HG02840 (cell line): ENCODE measurements around the gene SYNE2.
"Not testable (repeated sequence)": the region's sequence is repeated elsewhere in the genome, so short reads cannot be mapped to it uniquely, and the experiment has no call there.

Source experiments
- ATAC-seq: cut with Tn5 transposase; IDR thresholded peaks from one replicate; pipeline ENCODE4 v1.9.1; 2021; ENCODE audit warnings: mild to moderate bottlenecking, moderate library complexity, moderate number of reproducible peaks; ENCODE audit not compliant: unreplicated experiment, low FRiP score

The SYNE2 gene

DNA sequence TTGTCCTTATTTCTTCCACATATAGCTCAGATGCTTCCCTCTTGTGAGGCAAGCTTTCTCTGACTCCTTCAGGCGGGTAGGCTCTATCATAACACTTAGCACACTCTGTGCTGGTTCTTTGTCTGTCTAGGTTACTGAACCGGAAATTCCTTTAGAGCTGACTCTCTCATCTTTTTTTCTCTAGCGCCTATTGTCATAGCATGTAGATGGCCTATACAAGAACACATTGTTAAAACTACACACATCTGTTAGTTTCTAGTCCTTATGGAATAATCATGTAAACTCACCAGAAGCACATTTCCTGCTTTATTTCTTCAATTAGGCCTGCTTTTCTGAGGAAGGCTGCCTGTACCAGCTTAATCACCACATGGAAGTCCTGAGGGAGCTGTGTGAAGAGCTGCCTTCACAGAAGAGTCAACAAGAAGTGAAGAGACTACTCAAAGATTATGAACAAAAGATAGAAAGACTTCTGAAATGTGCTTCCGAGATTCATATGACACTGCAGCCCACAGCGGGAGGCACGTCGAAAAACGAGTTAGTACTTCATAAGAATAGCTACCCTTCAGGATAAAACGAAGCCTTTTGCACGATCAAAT is 143.9 kb downstream of the SYNE2 start:
- ATAC-seq: no peak

DNA sequence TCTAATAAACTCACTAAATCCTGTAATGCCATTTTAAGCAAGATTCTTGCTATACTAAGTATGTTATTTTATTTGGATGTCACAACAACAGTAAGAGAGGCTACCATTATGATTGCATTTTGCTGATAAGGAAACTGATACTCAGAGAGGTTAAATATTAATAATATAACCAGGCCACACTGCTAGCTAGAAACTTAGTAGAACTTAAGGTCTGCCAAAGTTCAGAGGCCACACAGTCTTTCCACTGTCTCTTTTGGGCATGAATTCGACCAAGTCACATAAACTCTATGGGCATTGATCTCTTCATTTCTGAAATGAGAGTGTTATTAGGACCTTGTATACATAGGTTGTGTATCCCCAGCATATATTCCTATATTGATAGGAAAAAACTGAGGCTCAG is 147.9 kb downstream of the SYNE2 start:
- no peak for ATAC-seq

DNA sequence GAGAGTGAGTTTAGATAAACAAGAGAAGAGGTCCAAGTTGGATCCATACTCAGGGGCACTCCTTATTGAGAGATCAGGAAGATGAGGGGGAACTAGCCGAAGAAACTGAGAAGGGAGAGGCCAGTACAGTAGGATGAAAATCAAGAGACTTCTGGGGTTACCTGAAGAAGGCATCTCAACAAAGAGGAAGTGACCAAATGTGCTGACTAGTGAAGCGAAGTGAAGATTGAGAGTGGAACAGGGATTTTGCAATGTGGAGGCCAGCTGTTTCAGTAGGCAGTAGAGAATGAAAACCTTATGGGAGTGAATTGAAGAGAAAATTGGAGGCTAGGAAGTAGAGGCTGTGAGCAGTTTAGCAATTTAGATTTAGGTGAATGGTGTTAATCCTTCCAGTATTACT is 153.0 kb downstream of the SYNE2 start:
- no peak for ATAC-seq

DNA sequence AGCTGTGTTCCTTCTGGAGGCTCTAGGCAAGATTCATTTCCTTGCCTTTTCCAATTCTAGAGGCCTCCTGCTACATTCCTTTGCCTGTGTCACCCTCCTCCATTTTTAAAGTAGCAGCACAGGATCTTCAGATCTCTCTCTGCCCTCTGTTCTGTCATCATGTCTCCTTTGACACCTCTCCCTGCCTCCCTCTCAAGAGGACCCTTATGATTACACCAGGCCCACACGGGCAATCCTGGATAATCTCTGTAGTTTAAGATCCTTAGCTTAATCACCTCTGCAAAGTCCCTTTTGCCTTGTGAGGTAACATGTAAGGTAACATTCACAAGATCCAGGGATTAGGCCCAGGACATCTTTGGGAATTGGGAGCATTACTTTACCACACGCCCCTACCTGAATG is 155.2 kb downstream of the SYNE2 start:
- no peak for ATAC-seq

DNA sequence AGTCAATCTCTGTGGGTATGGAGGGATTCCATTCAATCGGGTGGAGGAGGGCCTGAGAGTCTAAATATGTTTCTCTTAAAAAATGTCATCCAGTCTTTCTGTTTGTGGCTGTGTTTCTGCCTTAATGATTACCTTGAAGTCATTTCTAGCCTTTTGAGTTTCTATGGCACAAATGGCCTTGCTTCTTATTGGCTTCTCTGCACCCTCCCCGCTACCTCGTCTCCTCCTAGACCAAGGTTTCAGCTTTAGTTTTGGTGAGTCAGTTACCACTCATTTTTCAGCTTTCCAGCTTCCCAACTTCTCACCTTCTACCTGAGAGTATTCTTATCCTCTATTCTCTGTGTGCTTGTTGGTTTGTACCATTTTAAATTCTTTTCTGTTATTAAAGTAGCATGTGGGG is 159.2 kb downstream of the SYNE2 start:
- ATAC-seq: no peak

DNA sequence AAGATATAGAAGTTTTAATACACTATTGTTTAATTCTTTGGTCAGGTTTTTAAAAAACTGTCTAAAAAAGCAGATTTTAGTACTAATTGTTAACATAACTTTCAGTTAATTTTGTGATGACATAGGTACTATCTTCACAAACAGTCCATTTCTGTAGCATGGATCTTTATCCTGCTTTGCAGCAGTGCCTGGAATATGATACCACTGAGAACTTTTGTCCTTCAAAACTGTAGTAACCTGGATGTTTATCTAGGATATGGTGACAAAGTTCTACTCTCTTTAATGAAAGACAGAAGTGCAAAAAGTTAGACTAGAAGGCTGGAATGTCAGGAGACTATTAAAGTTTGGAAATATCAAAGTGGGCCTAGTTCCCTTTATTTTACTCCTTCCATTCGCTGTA is 159.9 kb downstream of the SYNE2 start:
- ATAC-seq: no peak

DNA sequence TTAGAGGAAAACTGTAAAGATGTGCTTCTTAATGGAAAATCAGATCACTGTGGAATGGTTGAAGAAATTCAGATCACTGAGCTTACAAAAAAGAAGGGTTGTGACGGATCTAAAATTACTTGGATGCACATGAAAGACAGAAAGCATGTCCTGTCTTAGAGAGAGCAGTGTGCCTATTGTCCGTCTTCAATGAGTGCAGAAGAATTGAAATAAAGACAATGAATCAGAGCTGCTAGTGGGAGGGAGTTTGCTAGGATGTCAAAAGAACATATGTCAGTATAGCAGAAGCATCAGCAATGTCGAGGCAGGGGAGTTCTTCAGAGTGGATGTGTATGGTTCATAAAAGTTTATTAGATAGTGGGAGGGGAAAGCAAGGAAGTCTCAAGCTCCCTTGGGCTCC is 172.7 kb downstream of the SYNE2 start:
- ATAC-seq: no peak

DNA sequence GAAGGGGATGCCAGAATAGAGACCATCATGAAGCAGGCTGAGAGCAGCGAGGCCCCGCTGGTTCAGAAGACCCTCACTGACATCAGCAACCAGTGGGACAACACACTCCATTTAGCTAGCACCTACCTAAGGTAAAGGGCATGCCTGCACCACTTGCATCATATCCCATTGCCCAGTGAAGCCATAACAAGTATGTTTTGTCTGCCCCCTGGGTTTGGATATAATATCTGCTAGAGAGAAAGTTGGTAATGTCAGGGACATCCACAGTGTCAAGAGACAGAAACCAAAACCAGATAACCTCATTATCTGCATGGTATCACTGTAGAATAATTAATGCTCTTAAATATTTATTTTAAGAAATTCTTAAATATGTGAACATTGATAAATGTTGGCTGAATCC is 173.8 kb downstream of the SYNE2 start:
- ATAC-seq: no peak

DNA sequence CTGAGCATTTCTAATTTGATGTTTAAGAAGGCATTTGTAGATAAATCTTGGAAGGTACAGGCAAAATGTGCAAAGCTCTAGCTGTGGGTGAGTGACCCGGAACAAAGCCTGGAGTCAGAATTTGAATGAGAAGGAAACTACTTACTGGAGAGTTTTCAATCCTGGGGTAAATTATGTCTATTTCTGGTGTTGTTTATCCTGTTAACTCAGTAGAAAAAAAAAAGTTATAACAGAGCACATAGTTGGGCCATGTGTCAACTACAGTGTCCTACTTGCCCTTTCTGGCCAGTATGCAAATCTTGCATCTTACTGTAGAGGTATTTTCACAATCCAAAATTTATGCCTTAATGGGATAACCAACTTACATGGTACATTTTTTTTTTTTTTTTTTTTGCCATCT is 182.3 kb downstream of the SYNE2 start:
- ATAC-seq: no peak

DNA sequence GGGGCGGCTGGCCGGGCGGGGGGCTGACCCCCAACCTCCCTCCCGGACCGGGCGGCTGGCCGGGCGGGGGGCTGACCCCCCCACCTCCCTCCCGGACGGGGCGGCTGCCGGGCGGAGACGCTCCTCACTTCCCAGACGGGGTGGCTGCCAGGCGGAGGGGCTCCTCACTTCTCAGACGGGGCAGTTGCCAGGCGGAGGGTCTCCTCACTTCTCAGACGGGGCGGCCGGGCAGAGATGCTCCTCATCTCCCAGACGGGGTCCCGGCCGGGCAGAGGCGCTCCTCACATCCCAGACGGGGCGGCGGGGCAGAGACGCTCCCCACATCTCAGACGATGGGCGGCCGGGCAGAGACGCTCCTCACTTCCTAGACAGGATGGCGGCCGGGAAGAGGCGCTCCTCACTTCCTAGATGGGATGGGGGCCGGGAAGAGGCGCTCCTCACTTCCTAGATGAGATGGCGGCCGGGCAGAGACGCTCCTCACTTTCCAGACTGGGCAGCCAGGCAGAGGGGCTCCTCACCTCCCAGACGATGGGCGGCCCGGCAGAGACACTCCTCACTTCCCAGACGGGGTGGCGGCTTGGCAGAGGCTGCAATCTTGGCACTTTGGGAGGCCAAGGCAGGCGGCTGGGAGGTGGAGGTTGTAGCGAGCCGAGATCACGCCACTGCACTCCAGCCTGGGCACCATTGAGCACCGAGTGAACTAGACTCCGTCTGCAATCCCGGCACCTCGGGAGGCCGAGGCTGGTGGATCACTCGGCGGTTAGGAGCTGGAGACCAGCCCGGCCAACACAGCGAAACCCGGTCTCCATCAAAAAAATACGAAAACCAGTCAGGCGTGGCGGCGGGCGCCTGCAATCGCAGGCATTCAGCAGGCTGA is 185.3 kb downstream of the SYNE2 start:
- not testable (repeated sequence) for ATAC-seq

DNA sequence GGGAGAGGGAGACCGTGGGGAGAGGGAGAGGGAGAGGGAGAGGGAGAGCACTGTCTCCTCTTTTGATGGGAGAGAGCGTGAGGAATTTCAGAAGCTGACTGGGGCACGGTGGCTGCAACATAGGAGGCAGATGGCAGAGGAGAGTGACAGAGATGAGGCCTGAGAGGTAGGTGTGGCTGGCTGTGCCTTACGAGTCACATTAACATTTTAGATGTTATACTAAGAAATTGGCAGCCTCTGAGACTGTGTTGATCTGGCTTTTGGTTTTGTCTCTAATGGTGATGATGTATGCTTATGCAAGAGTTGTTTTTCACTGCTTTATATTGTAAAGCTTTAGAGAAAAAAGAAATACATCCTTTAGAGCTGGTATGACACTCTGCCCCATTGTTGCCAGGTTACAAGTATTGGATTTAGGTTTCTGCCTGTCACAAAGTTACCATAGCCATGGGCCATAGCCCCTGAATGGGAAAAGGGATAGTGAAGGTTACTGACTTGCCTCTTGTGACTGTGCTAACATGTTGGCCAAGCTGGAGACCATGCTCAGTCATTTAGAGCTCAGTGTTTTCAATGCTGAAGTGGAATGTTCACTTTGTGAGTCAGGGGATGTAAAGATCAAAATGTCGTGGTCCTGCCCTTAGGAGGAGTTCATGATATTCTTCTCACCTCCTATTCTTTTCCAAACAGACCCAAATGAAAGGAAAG is 186.2 kb downstream of the SYNE2 start:
- ATAC-seq: no peak

DNA sequence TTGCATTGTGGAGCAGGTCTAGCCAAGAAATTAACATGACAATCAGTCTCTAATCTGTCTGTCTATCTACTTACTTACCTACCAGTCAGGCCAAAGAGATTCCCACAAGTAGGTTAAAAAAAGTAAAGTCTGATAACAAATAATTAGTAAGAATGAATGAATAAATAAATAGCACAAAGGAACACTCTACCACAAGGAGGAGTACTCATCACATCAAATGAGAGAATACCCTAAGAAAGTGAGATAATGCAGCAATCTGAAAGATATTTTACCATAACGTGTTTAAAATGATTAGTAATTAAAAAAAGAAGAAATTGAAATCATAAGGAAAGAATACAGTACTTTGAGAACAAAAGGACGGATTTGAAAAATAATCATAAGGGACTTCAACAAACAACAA is 187.2 kb downstream of the SYNE2 start:
- ATAC-seq: no peak

DNA sequence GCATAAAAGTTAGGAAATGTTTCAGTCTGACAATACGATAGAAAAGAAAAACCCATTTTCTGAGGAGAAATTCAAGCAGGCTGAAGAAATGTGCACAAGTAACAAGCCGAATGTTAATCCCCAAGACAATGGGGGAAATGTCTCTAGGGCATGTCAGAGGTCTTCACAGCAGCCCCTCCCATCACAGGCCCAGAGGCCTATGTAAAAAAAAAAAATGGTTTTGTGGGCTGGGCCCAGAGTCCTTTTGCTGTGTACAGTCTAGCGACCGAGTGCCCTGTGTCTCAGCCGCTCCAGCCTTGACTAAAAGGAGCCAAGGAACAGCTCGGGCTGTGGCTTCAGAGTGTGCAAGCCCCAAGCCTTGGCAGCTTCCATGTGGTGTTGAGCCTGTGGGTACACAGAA is 190.5 kb downstream of the SYNE2 start:
- not testable (repeated sequence) for ATAC-seq

DNA sequence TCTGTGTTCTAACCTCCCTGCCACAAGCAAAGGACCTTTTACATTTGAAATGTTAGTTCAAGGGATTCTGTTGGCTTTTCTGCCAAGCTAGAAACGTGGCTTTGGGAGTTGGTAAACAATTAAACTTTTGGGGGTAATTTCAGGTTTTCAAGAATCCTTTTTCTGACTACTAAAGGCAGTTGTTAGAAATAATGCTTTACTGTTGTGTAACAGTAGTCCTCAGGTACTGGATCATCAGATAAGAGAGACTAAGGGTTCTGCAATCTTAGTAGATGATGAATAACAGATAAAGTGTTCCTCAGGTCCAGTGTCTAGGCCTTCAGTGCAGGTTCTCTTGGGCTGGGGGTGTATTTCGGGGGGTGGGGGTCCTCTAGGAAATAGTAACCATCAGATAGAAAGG is 192.3 kb downstream of the SYNE2 start:
- ATAC-seq: no peak

DNA sequence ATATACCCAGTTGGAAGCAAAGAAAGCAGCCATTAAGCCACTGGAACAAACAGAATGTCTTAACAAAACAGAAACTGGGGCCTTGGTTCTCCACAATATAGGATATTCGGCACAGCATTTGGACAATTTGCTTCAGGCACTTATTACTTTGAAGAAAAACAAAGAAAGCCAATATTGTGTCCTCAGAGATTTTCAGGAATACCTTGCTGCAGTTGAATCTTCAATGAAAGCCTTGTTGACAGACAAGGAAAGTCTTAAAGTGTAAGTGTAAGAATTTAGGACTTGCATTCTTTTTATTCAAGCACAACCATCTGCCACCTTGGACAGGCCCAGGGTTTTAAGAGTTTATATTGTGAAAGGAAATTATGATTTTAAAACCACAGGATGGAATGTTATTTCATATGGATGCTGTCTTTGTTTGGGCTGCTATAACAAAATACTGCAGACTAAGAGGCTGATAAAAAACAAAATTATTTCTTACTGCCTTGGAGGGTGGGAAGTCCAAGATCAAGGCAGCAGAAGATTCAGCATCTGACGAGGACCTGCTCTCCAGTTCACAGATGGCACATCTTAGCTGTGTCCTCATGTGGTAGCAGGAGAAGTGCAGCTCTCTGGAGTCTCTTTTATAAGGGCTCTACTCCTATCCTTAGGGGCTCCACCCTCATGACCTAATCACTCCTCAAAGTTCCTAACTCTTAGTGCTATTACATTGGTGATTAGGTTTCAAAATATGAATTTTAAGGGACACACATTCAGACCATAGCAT is 197.0 kb downstream of the SYNE2 start:
- ATAC-seq: no peak

DNA sequence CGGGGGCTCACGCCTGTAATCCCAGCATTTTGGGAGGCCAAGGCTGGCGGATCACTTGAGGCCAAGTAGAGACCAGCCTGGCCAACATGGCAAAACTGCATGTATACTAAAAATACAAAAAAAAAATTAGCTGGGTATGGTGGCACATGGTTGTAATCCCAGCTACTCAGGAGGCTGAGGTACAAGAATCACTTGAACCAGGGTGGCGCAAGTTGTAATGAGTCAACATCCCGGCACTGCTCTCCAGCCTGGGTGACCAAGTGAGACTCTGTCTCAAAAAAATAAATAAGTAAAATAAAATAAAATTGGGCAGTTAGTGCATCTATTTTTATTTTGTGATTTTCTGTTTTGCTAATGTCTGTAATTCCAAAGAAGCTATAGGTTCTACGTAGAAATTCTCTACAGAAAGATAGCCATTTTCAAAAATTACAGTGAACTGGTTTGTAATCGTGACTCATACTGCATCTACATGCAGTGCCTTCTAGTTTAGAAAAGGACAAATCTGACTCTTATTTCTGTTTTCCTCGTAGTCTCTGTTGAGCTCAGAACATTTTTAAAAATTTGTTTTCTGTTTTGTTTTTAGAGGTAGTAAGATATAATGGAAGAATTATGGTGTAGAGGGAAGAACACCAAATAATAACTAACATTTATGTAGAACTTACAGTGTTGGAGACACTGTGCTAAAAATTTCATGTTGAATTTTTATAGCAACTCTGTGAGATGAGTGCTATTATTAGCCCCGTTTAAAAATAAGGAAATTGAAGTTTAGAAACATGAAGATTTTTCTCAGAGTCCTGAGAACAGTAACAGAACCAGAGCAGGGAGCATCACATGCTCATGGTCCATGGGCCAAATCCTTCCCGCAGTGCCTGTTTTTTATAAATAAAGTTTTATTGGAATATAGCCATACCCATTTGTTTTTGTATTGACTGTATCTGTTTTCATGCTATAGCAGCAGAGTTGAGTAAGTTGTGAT is 201.2 kb downstream of the SYNE2 start:
- no peak for ATAC-seq

DNA sequence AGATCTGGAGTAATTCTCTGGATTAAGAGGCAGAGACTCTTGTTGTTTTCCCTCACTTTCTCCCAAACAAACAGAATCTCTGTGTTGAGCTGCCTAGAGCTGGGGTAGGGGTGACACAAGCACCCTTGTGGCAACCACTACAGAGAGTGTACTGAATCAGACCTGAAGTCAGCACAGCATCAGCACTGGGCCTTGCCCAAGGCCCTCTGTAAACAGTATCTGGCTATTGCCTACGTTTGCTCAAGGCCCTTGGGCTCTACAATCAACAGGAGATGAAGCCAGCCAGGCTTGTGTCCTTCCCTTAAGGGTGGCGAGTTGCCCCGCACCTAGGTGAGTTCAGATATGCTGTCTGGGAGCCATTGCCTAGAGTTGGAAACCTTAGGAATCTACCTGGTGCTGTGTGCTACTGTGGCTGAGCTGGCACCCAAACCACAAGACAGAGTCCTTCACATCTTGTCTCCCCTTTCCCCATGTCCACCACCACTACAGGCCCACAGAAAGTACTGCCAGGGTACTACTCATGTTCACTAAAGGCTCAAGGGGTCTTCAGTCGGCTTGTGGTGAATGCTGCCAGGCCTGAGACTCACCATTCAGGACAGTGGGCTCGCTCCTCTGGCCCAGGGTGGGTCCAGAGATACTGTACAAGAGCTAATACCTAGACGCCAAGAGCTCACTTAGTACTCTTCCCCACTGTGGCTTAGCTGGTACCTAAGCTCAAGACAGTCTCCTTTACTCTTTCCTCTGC is 206.8 kb downstream of the SYNE2 start:
- ATAC-seq: no peak

DNA sequence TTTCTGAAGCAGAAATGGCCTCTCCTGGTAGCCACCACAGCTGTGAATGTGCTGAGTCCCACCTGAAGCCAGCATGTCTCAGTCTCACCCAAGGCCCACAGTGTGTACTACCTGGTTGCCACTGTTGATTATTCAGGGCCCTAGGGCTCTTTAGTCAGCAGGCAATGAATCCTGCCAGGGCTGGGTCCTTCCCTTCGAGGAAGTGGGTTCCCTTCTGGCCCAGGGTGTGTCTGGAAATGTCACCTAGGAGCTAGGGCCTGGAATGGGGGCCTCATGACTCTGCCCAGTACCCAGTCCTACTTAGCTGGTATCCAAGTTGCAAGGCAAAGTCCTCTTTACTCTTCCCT is 207.4 kb downstream of the SYNE2 start:
- no peak for ATAC-seq

DNA sequence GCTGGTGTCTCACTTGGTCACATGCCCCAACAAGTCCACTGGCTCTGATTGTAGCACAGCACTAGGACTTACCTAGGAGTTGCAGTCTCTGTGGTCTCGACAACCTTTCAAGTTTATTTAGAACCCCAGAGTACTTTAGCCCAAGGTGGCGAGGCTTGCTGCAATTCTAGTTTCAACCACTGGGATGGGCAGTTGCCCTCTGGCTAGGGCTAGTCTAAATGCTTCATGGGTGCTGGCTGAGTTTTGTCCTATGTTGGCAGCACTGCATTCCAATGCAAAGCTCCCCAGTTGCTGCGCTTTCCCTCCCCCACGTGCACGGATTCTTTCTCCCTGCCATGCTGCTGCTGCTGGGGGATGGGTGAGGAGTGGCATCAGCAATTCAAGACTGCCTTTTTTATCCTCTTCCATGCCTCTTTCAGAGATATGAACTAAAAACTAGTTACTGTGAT is 207.9 kb downstream of the SYNE2 start:
- ATAC-seq: no peak
